Upper lobe of right lung (tissue), 1 donor: ENCODE measurements around the gene NFIX. TPM values are rescaled to one million over a fixed set of nuclear protein-coding genes. Genes with fewer than 3 reads are reported as not detected.
A peak's percentile ranks its signal among the peaks of the same experiment; 100 is the strongest.

ENCODE experiments used
- ATAC-seq: fragments of 200-7000 bp; cut with Tn5 transposase; one replicate; pipeline ENCODE4 v1.9.1; 2020; ENCODE audit warnings: mild to moderate bottlenecking, moderate library complexity
- DNase-seq: peaks from one replicate; pipeline ENCODE4 v3.0.0-alpha.2; 2020
- H3K27ac ChIP-seq: fragments of 200-600 bp; one replicate; pipeline ENCODE4 v1.8.0; 2022
- H3K27me3 ChIP-seq: fragments of 200-600 bp; one replicate; pipeline ENCODE4 v1.8.0; 2022; ENCODE audit warnings: mild to moderate bottlenecking
- H3K36me3 ChIP-seq: fragments of 200-600 bp; one replicate; pipeline ENCODE4 v1.8.0; 2022
- H3K4me1 ChIP-seq: fragments of 200-600 bp; one replicate; pipeline ENCODE4 v1.8.0; 2022
- H3K4me3 ChIP-seq: fragments of 200-600 bp; one replicate; pipeline ENCODE4 v1.8.0; 2022; ENCODE audit warnings: mild to moderate bottlenecking
- H3K9me3 ChIP-seq: fragments of 200-600 bp; one replicate; pipeline ENCODE4 v1.8.0; 2022
- intact Hi-C: fragments of 100-400 bp; cut with DNase I; formaldehyde crosslinking; loops from one replicate; pipeline ENCODE4 v1.11.0; 2022
- total RNA-seq: library from RNA; stranded (reverse); fragmentation: NEBNext Ultra II Directional; extraction: Animal tissue kit (Norgen Biotek cat#: 25700); gene quantifications from one replicate; pipeline ENCODE4 v1.2.1, GENCODE V29; 2021
- TF ChIP-seq, protein P1 (sequence below): fragments of 200-600 bp; IDR thresholded peaks from one replicate; pipeline ENCODE4 v1.8.0; 2022; ENCODE audit warnings: antibody characterized with exemption
- donor health status: DM: no; HTN: yes; CAD: no; lungs with severe emphysema.

NFIX gene
- total RNA-seq, 1 donor from 2014 or later: 168 TPM

GRCh38 chr19:12995596-12996405, 526 bp downstream of the NFIX start:
- Histone ChIP-seq H3K4me3 (peak overlapping the region; percentile 71), H3K36me3 (peaks cover 9% of the 10 kb centered on the region), H3K27me3 (no peaks in the 10 kb centered on the region), H3K9me3 (no peaks in the 10 kb centered on the region), H3K4me1 (peaks cover 9% of the 10 kb centered on the region), H3K27ac (peak overlapping the region; percentile 89)
- TF ChIP-seq, protein P1, sequence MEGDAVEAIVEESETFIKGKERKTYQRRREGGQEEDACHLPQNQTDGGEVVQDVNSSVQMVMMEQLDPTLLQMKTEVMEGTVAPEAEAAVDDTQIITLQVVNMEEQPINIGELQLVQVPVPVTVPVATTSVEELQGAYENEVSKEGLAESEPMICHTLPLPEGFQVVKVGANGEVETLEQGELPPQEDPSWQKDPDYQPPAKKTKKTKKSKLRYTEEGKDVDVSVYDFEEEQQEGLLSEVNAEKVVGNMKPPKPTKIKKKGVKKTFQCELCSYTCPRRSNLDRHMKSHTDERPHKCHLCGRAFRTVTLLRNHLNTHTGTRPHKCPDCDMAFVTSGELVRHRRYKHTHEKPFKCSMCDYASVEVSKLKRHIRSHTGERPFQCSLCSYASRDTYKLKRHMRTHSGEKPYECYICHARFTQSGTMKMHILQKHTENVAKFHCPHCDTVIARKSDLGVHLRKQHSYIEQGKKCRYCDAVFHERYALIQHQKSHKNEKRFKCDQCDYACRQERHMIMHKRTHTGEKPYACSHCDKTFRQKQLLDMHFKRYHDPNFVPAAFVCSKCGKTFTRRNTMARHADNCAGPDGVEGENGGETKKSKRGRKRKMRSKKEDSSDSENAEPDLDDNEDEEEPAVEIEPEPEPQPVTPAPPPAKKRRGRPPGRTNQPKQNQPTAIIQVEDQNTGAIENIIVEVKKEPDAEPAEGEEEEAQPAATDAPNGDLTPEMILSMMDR: no peak
- DNase-seq: no peak
- peak; percentile 28 for ATAC-seq
- intact Hi-C loops: no loop called here

DNA sequence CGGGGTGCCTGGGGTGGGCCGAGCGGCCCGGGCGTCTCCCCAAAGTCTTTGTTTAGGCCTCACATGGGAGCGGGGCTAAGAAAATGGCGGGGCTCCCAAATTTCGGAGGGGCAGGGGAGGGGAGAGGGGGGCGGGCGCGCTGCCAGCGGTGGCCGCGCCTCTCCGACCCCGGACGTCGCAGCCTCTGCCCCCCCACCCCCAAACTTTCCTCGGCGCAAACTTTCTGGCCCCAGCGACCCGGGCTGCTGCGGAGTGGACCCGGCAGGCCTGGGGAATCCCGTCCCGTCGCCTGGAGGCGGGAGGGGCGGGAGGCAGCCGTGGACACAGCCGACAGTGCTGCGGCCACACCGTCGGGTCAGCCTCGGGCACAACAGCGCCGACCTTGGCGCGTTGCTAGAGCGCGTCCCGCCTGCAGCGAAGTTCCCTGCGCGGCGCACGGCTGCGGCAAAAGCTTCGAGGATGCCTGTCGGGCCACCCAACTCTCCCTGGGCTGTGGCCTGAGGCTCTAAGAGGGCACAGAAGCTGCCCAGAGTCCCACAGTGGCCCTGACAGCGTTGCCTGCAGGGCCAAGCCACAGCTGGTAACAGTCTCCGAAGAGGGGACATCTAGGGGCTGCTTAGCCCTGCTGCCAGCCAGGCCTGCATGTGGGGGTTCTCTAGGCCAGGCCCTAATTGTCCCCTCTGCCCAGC, 1.3 kb downstream of the NFIX start:
- TF ChIP-seq, protein P1: no peak
- Histone ChIP-seq H3K27me3 (no peaks in the 10 kb centered on the region), H3K27ac (peak overlapping the region; percentile 89), H3K4me1 (peaks cover 12% of the 10 kb centered on the region), H3K9me3 (no peaks in the 10 kb centered on the region), H3K36me3 (peaks cover 9% of the 10 kb centered on the region), H3K4me3 (peak overlapping the region; percentile 71)
- intact Hi-C loops: no loop called here
- peak; percentile 53 for ATAC-seq
- no peak for DNase-seq

- peak overlapping the region; percentile 89 for H3K27ac ChIP-seq
- intact Hi-C loops: no loop called here
- TF ChIP-seq, protein P1: no peak
Observed at GRCh38 chr19:12997179-12997966, 2.1 kb downstream of the NFIX start.

DNA sequence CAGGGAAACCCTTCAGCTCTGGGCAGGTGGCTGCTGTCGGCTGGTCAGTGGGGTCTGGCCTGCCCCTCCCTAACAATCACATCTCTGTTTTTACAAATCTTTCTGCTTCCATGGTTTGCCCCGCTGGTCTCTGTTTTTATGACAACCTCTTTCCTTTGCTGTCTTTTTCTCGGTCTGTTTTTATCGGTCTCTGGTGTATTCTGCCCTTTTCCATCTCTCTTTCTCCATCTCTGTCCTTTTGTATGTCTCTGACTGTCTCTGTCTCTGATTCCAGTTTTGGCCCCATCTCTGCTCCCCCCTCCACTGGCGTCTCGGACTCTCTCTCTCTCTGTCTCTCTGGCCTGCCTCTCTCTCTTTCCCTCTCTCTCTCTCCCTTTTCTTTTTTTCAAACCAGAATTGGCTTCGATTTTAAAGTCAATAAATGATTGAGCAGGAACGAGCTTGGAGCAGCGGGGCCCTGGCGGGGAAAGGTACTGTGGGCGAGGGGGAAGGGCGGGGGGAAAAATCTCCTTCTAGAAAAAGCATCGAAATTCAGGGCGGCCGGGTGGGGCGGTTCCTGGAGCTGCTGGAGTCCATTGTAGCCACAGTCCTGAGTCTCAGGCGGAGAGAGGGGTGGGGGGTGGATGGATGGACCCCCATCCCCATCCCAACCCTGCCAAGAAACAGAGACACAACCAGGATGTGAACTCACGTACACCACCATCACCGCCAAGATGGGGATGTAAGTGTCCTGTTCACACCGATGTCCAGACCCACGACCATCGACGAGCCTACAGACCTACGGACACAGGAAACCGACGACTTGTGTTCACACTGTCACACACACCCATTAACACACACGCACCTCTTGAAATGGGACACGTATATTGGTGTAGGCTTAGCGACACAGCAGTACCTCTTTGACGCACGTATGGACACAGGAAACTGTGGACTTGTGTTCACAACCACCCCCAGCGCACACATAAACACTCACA, 3.0 kb downstream of the NFIX start:
- TF ChIP-seq, protein P1: no peak
- no peaks in the 10 kb centered on the region for H3K27me3 ChIP-seq
- H3K36me3 ChIP-seq: peaks cover 9% of the 10 kb centered on the region
- DNase-seq (no peak), ATAC-seq (no peak)
- intact Hi-C loops: no loop called here
- H3K4me3 ChIP-seq: peak overlapping the region; percentile 71
- H3K27ac ChIP-seq: peak overlapping the region; percentile 89
- H3K9me3 ChIP-seq: no peaks in the 10 kb centered on the region
- H3K4me1 ChIP-seq: peaks cover 12% of the 10 kb centered on the region

More at GRCh38 chr19:12997179-12997966, 2.1 kb downstream of the NFIX start:
- DNase-seq: no peak
- peaks cover 9% of the 10 kb centered on the region for H3K36me3 ChIP-seq
- no peaks in the 10 kb centered on the region for H3K9me3 ChIP-seq
- peaks cover 12% of the 10 kb centered on the region for H3K4me1 ChIP-seq
- peak overlapping the region; percentile 71 for H3K4me3 ChIP-seq
- ATAC-seq: no peak
- no peaks in the 10 kb centered on the region for H3K27me3 ChIP-seq

DNA sequence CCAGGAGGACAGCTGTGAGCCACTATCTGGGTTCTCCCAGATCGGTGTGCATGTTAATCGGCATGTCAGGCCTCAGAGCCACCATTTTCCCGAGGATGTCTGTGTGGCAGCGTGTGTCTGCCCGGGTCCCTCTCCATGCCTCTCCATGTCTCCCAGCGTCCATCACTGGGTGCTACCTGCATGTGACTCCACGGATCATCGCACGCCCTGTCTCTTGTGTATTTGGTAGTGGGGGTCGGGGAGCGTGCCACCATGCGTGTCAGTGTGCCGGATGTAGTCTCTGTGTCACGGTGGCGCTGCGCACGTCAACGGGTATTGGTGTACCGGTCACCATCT, 5.9 kb downstream of the NFIX start:
- Histone ChIP-seq H3K9me3 (no peaks in the 10 kb centered on the region), H3K27me3 (no peaks in the 10 kb centered on the region), H3K4me3 (peak overlapping the region; percentile 36), H3K27ac (peak overlapping the region; percentile 86), H3K36me3 (peaks cover 9% of the 10 kb centered on the region), H3K4me1 (peaks cover 39% of the 10 kb centered on the region)
- TF ChIP-seq, protein P1: no peak
- ATAC-seq: no peak
- intact Hi-C loops: no loop called here
- no peak for DNase-seq
